Cortex of kidney (tissue), 1 donor: ENCODE data around the gene PMEL.
"Not testable (repeated sequence)": the region's sequence is repeated elsewhere in the genome, so short reads cannot be mapped to it uniquely, and the experiment has no call there.

Experiments used
- DNase-seq: peaks from one replicate; lab custom pipeline; 2025; lab: John Stamatoyannopoulos, UW

The PMEL gene

GRCh38 chr12:55922126-55922525 is 43.7 kb downstream of the PMEL start:
- no peak for DNase-seq

DNA sequence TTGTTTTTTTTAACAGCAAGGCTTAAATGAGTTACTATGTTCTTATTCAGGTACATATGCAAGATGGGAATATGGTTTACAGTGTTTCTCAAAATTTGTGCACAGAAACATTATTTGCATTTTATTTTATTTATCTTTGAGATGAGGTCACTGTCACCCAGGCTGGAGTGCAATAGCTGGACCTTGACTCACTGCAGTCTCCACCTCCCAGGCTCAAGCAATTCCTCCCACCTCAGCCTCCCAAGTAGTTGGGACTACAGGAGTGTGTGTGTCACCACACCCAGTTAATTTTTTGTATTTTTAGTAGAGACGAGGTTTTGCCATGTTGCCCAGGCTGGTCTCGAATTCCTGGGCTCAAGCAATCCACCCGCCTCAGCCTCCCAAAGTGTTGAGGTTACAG is 46.8 kb downstream of the PMEL start:
- not testable (repeated sequence) for DNase-seq

- DNase-seq, result no peak
Measured at GRCh38 chr12:55915482-55915859, 50.4 kb downstream of the PMEL start.

GRCh38 chr12:55912908-55913307 is 52.9 kb downstream of the PMEL start:
- no peak for DNase-seq

GRCh38 chr12:55909513-55909884 is 56.3 kb downstream of the PMEL start:
- DNase-seq, result no peak

DNA sequence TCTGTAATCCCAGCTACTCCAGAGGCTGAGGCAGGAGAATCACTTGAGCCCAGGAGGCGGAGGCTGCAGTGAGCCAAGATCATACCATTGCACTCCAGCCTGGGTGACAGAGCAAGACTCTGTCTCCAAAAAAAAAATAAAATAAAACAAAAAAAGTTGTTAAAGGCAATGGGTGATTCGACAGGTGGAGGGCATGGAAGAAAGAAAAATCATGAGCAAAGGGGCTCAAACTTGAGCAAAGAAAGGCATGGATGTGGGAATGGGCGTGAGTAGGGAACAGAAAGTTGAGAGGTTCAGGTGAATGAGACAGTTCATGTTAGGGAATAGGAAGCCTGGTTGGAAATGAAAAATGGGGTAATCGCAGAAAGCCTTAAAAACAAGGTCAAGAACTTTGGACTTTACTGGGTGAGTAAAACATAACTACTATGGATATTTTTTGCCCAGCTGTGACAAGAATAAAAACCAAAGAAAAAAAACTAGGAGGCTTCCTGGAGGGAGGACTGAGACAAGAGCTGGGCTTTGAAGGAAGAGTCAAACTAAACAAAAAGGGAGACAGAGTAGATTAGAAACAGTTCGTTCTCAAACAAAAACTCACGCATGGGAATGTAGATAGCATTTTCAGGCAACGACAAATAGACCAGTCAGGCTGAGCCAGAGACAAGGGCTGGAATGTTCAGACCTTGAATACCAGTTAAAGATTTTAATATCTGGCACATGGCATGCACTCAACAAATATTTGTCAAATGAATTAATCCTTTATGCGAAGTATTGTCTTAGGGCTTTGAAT is 56.9 kb downstream of the PMEL start:
- no peak for DNase-seq

DNA sequence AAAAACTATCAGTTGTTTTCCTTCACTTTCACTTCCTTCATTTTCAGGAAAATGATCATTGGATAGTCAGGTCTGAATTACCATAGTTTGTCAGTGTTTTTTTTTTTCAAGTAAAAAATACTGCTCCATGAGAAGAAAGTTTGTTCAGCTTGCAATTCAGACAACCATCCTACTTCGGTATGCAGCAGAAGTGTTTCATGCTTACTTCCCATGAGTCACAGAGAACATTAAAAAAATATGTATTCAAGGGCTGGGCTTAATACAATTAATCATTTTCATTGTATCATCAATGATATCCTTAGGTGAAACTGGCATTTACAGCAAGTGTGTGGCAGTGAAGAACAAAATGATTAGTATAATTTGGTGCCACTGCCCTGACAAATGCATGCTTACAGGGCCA is 59.8 kb downstream of the PMEL start:
- no peak for DNase-seq
